ACHN (cell line): ENCODE data around the gene CELSR1.
"Not testable (repeated sequence)": the region's sequence is repeated elsewhere in the genome, so short reads cannot be mapped to it uniquely, and the experiment has no call there.

ENCODE experiments used
- DNase-seq: peaks from one replicate; pipeline ENCODE4 v3.0.0-alpha.2; 2015
- in situ Hi-C: cut with HindIII; loops from 2 replicates; pipeline ENCODE4 v1.10.0; 2017; ENCODE audit warnings: low sequenced_read_pairs, low pct_ligation_motif_present, low pct_unique_long_range_greater_than_20kb

Gene CELSR1

DNA sequence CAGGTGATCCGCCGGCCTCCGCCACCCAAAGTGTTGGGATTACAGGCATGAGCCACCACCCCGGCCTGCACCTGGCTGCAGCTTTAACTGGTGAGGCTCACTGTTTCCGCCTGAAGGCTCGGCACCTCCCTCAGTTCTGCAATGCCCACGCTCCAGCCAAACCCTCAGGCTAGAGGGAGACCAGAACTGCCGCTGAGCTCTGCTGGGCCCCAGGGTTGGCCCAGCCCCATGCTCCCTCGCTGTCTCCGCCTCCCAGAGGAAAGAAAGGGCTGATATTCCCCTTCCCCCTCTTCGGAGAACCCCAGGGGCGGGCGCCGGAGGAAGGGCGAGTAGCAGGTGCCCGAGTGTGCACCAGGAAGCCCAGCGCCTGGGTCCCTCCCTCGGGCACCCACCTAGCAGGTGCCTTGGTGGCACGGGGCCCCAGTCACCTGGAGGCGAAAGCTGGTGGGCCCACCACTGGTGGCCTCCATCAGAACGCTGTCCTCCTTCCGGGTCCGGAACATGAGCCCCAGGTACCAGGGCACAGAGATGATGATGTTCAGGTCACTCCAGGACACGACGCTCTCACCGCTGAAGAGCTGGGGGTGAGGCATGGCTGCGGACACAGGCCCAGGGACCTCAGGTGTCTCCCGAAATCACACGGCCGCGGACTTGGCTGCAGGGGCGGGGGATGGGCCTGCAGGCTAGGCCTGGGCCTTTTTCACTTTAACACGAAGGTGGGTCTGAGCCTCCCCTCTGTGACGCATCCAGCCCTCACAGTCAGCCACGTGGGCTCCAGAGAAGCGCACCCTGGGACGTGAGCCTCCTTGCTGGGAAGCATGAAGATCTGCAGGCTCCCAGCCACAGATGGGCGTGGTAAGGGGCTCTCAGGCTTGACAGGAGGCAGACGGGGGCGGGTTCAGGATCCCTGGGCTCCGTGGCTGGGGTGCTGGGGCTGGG is 128.6 kb downstream of the CELSR1 start:
- in situ Hi-C loops: no loop called here
- DNase-seq: no peak

DNA sequence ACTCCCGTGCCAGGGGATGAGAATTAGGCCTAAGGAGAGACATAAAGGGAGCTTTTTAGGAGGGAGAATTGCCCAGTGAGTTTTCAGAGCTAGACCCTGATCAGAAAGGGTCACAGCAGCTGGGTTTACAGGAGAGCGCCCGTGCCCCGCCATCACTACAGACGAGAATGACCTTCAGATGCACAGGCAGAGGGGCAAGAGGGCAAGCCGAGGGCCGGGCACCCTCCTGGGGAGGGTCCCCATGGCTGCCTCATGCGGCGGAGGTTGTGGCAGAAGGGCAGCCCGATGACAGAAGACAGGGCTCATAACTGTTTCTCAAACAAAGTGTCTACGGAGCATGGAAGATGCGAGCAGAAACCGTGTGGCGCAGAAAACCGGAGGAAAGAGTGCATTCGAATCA is 129.7 kb downstream of the CELSR1 start:
- in situ Hi-C loops: no loop called here
- DNase-seq: no peak

GRCh38 chr22:46406791-46407190 is 130.6 kb downstream of the CELSR1 start:
- no peak for DNase-seq
- in situ Hi-C loops: no loop called here

GRCh38 chr22:46406349-46406748 is 131.1 kb downstream of the CELSR1 start:
- in situ Hi-C loops: no loop called here
- DNase-seq: no peak

- no peak for DNase-seq
- in situ Hi-C loops: no loop called here
Measured at GRCh38 chr22:46405901-46406300, 131.5 kb downstream of the CELSR1 start.

GRCh38 chr22:46403880-46404279 is 133.5 kb downstream of the CELSR1 start:
- DNase-seq, in situ Hi-C loops: not testable (repeated sequence)

DNA sequence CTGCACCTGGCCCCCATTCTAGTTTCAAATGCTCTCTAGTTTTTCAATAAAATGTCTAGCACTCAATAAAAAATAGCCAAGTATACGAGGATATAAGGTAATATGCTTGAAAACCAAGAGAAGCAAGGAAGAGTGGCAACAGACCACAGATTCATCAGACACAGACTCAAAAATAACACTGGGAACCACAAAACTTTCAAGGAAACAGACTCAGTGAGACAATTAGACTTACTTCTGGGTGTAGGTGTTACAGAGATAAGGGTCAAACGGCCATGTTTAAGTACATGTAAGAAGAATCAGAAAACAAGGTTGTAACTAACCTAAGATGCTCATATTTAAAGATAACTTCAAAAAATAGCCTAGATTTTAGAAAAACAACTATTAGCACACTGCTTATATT is 134.9 kb downstream of the CELSR1 start:
- in situ Hi-C loops: no loop called here
- DNase-seq: no peak

DNA sequence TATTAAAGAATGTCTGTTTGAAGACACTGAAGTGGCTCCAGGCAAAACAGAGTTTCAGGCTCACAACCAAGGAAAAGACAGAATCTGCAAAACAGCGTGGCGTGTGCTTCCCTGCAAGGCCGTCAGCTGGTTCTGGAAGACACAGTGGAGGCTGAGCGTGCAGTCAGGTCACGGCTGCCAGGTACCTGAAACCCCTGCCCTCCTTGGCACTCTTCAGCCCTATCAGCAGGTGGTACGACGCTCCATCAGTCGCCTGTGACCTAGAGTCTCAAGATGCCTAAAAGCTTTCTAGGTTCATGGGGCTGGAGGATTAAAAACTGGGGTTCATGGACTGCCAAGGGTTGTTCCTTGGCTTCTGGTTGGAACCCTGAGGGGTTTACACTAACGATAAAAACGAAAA is 136.1 kb downstream of the CELSR1 start:
- in situ Hi-C loops: no loop called here
- DNase-seq: no peak

DNA sequence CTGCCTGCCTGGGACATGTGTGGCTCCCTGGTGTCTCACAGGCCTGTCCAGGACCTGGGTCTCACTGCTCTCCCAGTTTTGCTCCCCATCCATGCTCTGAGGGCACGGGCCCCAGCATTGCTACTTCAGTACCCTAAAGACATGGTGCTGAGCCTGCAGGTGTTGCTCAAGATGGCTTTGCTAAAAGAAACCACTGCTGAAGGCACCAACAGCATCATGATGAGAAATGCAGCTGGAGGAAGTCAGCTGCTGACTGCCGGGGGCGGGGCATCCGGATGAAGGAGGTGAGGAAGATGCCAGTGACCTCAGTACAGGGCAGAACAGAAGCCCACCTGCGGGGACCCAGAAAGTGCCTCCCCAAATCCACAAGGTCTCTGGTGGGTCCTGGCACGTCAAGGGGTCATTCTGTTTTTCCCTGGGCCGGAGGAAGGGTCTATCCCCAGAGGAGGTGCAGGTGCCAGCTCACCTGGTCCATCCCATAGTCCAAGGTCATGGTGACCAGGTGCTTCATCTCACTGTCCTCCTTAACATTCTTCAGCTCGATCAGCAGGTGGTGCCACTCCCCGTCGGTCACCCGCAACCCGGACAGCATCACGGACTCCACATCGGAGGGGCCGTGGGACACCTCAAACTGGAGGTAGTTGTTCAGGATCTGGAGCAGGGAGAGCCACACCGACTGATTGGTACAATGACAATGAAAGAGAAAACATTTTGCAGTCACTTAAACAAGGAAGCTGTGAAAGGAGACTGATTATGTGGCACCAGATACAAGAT is 138.0 kb downstream of the CELSR1 start:
- in situ Hi-C loops: no loop called here
- no peak for DNase-seq

DNA sequence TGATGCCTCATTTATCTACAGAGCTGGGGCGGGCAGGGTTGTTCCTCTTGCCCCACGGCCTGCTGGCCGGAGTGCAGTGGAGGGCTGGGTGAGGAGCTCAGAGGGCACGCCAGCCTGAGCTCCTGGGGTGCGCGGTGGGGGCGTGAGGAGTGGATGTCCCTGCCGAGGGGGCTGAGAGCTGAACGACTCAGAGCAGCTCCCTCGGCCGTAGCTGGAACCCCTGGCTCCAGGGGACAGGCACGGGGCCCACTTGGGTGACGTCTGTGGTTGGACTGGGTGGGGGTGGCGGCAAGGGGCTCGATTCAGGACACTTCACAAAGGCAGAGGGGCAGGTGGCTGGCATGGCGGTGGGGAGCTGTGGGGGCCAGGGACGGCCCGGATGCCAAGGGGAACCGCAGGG is 139.5 kb downstream of the CELSR1 start:
- no peak for DNase-seq
- in situ Hi-C loops: no loop called here

DNA sequence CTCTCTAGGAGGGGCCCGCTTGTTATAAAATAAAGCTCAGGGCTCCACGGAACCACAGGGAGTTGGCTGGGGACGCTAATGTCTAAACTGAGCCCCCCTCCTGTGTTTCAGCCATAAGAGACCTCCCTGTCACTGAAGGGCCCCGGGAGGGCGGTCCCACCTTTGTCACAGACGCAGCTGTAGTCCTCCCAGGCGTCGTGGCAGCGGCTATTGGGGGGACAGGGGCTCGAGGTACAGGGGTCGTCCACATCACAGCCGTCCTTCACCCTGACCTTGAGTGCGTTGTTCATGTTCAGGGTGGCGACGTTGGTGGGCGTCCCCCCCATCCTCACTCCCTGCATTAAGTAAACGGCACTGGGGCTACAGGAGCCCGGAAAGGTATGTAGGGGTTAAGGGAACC is 139.9 kb downstream of the CELSR1 start:
- in situ Hi-C loops: no loop called here
- no peak for DNase-seq

- in situ Hi-C loops, DNase-seq: not testable (repeated sequence)
Measured at GRCh38 chr22:46397049-46397448, 140.4 kb downstream of the CELSR1 start.

GRCh38 chr22:46395145-46395544 is 142.3 kb downstream of the CELSR1 start:
- in situ Hi-C loops: no loop called here
- DNase-seq: no peak

DNA sequence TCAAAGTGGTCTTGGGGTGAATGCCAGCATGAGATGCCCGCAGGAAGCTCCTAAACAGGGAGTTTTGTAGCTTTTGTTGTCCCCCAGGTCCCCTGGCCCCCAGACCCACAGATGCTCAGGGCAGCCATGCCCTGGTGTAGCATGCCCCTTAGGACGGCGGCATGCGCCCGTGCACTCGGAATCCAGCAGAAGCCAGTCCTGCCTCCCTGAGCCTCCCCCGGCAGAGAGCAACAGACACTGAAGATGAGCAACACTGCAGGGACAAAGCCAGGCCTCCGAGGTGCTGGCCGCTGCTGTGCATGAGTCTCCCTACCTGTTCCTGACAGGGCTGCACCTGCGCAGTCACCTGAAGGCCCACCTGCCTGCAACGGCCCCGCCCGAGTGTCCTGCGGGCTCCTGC is 142.8 kb downstream of the CELSR1 start:
- DNase-seq: no peak
- in situ Hi-C loops: no loop called here

DNA sequence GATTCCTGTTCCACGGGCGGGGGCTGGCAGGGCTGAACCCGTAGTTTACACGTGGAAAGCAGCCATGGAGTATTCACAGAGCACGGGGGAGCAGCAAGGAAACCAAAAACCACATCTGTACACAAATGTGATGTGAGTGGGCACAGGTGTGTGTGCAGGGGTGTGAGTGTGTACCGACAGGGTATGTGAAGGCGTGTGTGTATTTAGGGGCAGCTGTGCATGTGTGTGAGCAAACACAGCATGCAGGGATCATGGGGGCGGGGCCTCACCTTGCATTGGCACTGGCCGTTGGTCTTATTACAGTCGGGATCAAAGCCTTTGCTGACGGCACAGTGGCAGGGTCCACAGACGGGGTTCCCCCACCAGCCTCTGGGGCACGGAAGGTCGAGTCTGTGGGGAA is 143.5 kb downstream of the CELSR1 start:
- DNase-seq: no peak
- in situ Hi-C loops: no loop called here

GRCh38 chr22:46392137-46392844 is 145.1 kb downstream of the CELSR1 start:
- in situ Hi-C loops: no loop called here
- DNase-seq: no peak

DNA sequence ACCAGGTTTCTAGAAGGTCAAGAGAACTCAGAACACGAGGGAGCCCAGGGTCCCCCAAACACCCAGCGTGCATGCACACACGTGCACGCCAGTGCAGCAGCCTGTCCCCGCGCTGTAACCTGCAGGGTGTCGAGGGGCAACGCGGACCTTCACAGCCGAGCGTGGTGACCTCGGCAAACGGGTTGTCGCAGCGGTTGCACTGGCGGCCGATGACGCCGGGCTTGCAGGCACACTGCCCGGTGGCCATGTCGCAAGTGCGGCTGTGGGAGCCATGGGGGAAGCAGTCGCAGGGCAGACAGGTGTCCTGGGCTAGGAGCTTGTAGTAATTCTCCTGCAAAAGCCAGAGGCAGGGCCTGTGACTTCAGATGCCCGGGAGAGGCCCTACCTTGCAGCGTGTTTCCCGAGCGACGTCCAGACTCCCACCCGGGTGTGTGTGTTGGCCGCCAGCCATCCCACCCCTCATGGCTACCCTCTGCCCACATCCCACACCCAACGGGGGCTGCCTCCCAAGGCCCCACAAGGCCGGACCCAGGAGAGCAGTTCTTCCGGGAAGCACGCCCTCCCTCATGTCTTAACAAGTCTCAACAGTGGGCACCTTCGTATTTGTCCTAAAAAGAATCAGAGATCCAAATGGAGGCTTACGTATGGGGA is 145.8 kb downstream of the CELSR1 start:
- no peak for DNase-seq
- in situ Hi-C loops: no loop called here

- in situ Hi-C loops: no loop called here
- DNase-seq: no peak
Measured at GRCh38 chr22:46390652-46391301, 146.6 kb downstream of the CELSR1 start.
